K562 (cell line): ENCODE results near the gene ZDHHC8. TPM values are rescaled to one million over a fixed set of nuclear protein-coding genes. Genes with fewer than 3 reads are reported as not detected.

Source experiments
- ATAC-seq: fragments of 200-7000 bp; cut with Tn5 transposase; 3 replicates; pipeline ENCODE4 v1.9.1; 2020; ENCODE audit warnings: moderate library complexity
- BruUV-seq: library from RNA; stranded (reverse); fragments of 400-500 nt; replicated peaks from 2 replicates; lab custom pipeline; 2021; lab: Mats Ljungman, UMichigan
- CTCF ChIA-PET: fragments of 300-600 bp; formaldehyde crosslinking; extraction: SDS; loops from one replicate; lab custom pipeline; 2021; ENCODE audit warnings: low intra/inter-chr PET ratio; lab: Yijun Ruan, JAX
- POLR2A ChIA-PET: fragments of 300-600, 350-650 bp; sonication (Branson Sonifier 250); formaldehyde crosslinking; extraction: SDS; loops from one replicate; lab custom pipeline; 2021; ENCODE audit warnings: antibody characterized with exemption, inconsistent platforms; lab: Yijun Ruan, JAX
- DNase-seq, 4 experiments: peaks; one replicate each; pipeline versions ENCODE4 v3.0.0 to v3.0.0-alpha.2; 2011 to 2018; ENCODE audit warnings: low spot score in 3 of 4, mixed read lengths in 3 of 4; ENCODE audit errors: extremely low read depth in 1 of 4
- FAIRE-seq: peaks from 2 replicates; lab custom pipeline; 2011; peaks lifted over from hg19 to GRCh38; lab: Jason Lieb, UNC
- H2AFZ ChIP-seq: 2 replicates; pipeline ENCODE4 v1.6.0; 2011; ENCODE audit warnings: low read depth, low read length, control low read depth, inconsistent platforms
- H3K27ac ChIP-seq: fragments of 200-600 bp; 3 replicates; pipeline ENCODE4 v1.8.0; 2011; ENCODE audit warnings: low read depth, mild to moderate bottlenecking, control low read depth, inconsistent platforms, low read length, moderate library complexity, mixed read lengths; ENCODE audit errors: extremely low read depth
- H3K27me3 ChIP-seq, 2 experiments: fragments of 300-600 bp in 1 of 2; 2 replicates in 1 of 2; 3 replicates in 1 of 2; pipeline versions ENCODE4 v1.6.0 to v1.8.0; 2011; ENCODE audit warnings: inconsistent platforms in 2 of 2, low read length in 2 of 2, mild to moderate bottlenecking in 1 of 2, mixed read lengths in 1 of 2, moderate library complexity in 1 of 2; ENCODE audit not compliant: control insufficient read depth in 2 of 2, insufficient read depth in 2 of 2
- H3K36me3 ChIP-seq: fragments of 300-600 bp; 3 replicates; pipeline ENCODE4 v1.8.0; 2011; ENCODE audit warnings: mild to moderate bottlenecking, low read length, inconsistent platforms; ENCODE audit not compliant: control insufficient read depth, insufficient read depth
- H3K4me1 ChIP-seq, 2 experiments: fragments of 200-600 bp in 1 of 2; replicated peaks in 1 of 2; 2 replicates in 1 of 2; 3 replicates in 1 of 2; pipeline versions ENCODE4 v1.5.1 to v1.8.0; 2011; ENCODE audit warnings: inconsistent platforms in 2 of 2, low read length in 2 of 2, mild to moderate bottlenecking in 1 of 2, mixed read lengths in 1 of 2, moderate library complexity in 1 of 2; ENCODE audit not compliant: control insufficient read depth in 2 of 2, insufficient read depth in 2 of 2
- H3K4me2 ChIP-seq: 2 replicates; pipeline ENCODE4 v1.6.1; 2011; ENCODE audit warnings: low read length, control low read depth, inconsistent platforms, mixed read lengths; ENCODE audit not compliant: insufficient read depth
- H3K4me3 ChIP-seq: fragments of 200-600 bp; sonication (generic), shearing (Covaris generic); 2 replicates; pipeline ENCODE4 v1.5.1; 2016; ENCODE audit warnings: control low read depth, inconsistent platforms
- H3K79me2 ChIP-seq: fragments of 200-600 bp; 3 replicates; pipeline ENCODE4 v1.8.0; 2011; ENCODE audit warnings: low read length, inconsistent platforms; ENCODE audit not compliant: control insufficient read depth, insufficient read depth
- H3K9ac ChIP-seq, 2 experiments: 2 replicates each; pipeline versions ENCODE4 v1.6.0 to v1.6.1; 2011; ENCODE audit warnings: low read depth in 2 of 2, low read length in 2 of 2, control low read depth in 1 of 2, inconsistent platforms in 1 of 2, mild to moderate bottlenecking in 1 of 2, mixed read lengths in 1 of 2; ENCODE audit not compliant: insufficient read depth in 1 of 2
- H3K9me1 ChIP-seq: one replicate; pipeline ENCODE4 v1.6.0; 2011; ENCODE audit warnings: inconsistent platforms, mild to moderate bottlenecking, low read length, moderate library complexity; ENCODE audit not compliant: control insufficient read depth, insufficient read depth
- H3K9me3 ChIP-seq: replicated peaks from 2 replicates; pipeline ENCODE4 v1.5.1; 2011; ENCODE audit warnings: low read depth, low read length, inconsistent platforms; ENCODE audit not compliant: control insufficient read depth, insufficient read depth
- H4K20me1 ChIP-seq: replicated peaks from 2 replicates; pipeline ENCODE4 v1.6.1; 2011; ENCODE audit warnings: low read length, inconsistent platforms, mixed read lengths; ENCODE audit not compliant: control insufficient read depth, insufficient read depth
- CBFB ChIP-seq: sonication (generic); formaldehyde crosslinking; IDR thresholded peaks from 2 replicates; pipeline ENCODE4 v1.4.0; 2020; ENCODE audit warnings: mild to moderate bottlenecking, missing genetic modification reagents
- CEBPG ChIP-seq, 3 experiments: fragments of 200-800 bp in 1 of 3; sonication (Bioruptor generic) in 1 of 3; sonication (generic) in 1 of 3; formaldehyde crosslinking in 1 of 3; IDR thresholded peaks in 2 of 3; conservative IDR thresholded peaks in 1 of 3; 2 replicates each; pipeline versions ENCODE4 v1.6.1 to v1.8.0; 2016 to 2022; ENCODE audit warnings: missing compliant biosample characterization in 2 of 3, missing genetic modification characterization in 2 of 3, mild to moderate bottlenecking in 1 of 3, missing genetic modification reagents in 1 of 3
- CHCHD3 ChIP-seq: fragments of 250-450 bp; sonication (Bioruptor Pico); IDR thresholded peaks from 2 replicates; pipeline ENCODE4 v2.1.2; 2022; ENCODE audit warnings: mild to moderate bottlenecking
- CLOCK ChIP-seq: fragments of 250-450 bp; sonication (Bioruptor Pico); IDR thresholded peaks from 2 replicates; pipeline ENCODE4 v1.4.0; 2020; ENCODE audit warnings: mild to moderate bottlenecking, moderate library complexity, borderline replicate concordance
- HDAC6 ChIP-seq: IDR thresholded peaks from 2 replicates; pipeline ENCODE4 v1.6.1; 2012; ENCODE audit warnings: low read depth, mild to moderate bottlenecking, control low read depth, inconsistent platforms, low read length, moderate library complexity
- IRF1 ChIP-seq: sonication (generic); formaldehyde crosslinking; IDR thresholded peaks from 2 replicates; pipeline ENCODE4 v1.8.0; 2022; ENCODE audit warnings: missing genetic modification reagents, mild to moderate bottlenecking, borderline replicate concordance
- NBN ChIP-seq: fragments of 450-650 bp; IDR thresholded peaks from 2 replicates; pipeline ENCODE4 v1.6.1; 2016; ENCODE audit warnings: low read depth, mild to moderate bottlenecking
- NONO ChIP-seq, 2 experiments: fragments of 200-400 bp in 1 of 2; fragments of 450-650 bp in 1 of 2; formaldehyde crosslinking in 1 of 2; IDR thresholded peaks; 2 replicates each; pipeline ENCODE4 v1.6.1; 2017; ENCODE audit warnings: low read depth in 2 of 2, mild to moderate bottlenecking in 2 of 2, moderate library complexity in 2 of 2, low read length in 1 of 2
- NR2F6 ChIP-seq: fragments of 450-650 bp; formaldehyde crosslinking; IDR thresholded peaks from 2 replicates; pipeline ENCODE4 v1.4.0; 2020; ENCODE audit warnings: mild to moderate bottlenecking
- PHF20 ChIP-seq: fragments of 450-650 bp; IDR thresholded peaks from 2 replicates; pipeline ENCODE4 v1.6.1; 2018; ENCODE audit not compliant: partially characterized antibody
- ZBTB9 ChIP-seq: fragments of 450-650 bp; formaldehyde crosslinking; IDR thresholded peaks from 2 replicates; pipeline ENCODE4 v1.4.0; 2020; ENCODE audit warnings: mild to moderate bottlenecking, moderate library complexity
- ZNF146 ChIP-seq: IDR thresholded peaks from one replicate; pipeline ENCODE4 v1.6.1; 2018; ENCODE audit warnings: missing compliant biosample characterization; ENCODE audit not compliant: unreplicated experiment
- ZNF408 ChIP-seq: fragments of 250-450 bp; sonication (Bioruptor Pico); IDR thresholded peaks from 2 replicates; pipeline ENCODE4 v1.4.0; 2020; ENCODE audit warnings: low read depth, mild to moderate bottlenecking, moderate library complexity
- WGBS: fragments of 100-300 bp; shearing (Covaris generic); methylation state at CpG from one replicate; pipeline ENCODE4 v1.1.6; 2016; ENCODE audit warnings: low coverage, mixed read lengths; ENCODE audit not compliant: insufficient coverage; ENCODE audit errors: missing lambda C conversion rate; 5-methylcytosine and 5-hydroxymethylcytosine counted together
- in situ Hi-C: fragments of 300-500 bp; cut with MboI; formaldehyde crosslinking; loops from 4 replicates; pipeline ENCODE4 v1.15.0; 2018; ENCODE audit warnings: inconsistent platforms, mixed read lengths
- intact Hi-C: fragments of 100-400 bp; cut with micrococcal nuclease; formaldehyde crosslinking; loops from 2 replicates; pipeline ENCODE4 v1.14.2; 2022
- polyA plus RNA-seq, 8 experiments: library from polyadenylated mRNA; depleted of rRNA in 4 of 8; stranded (reverse) in 5 of 8; unstranded in 3 of 8; fragments of >200 nt; fragmentation: Nextera tagmentation in 2 of 8; fragmentation: Illumina TruSeq in 1 of 8; extraction: Ambion mirVana in 2 of 8; extraction: Trizol in 1 of 8; gene quantifications; 2 replicates each; pipeline versions ENCODE4 v1.2.1 to v1.2.3, GENCODE V29; 2011 to 2014; ENCODE audit warnings: inconsistent platforms in 1 of 8, missing spikeins in 1 of 8
- total RNA-seq, 7 experiments: library from RNA; depleted of rRNA in 6 of 7; stranded (reverse); fragments of >200 nt in 6 of 7; fragmentation: Illumina TruSeq in 2 of 7; extraction: Trizol in 2 of 7; gene quantifications; 2 replicates each; pipeline versions ENCODE4 v1.2.1 to v1.2.3, GENCODE V29; 2011 to 2021; ENCODE audit warnings: low replicate concordance in 1 of 7

The ZDHHC8 gene
- total and polyA plus RNA-seq, 9 of the 15 experiments (the other 6 are each of a cell fraction or from before 2014, with no cell fraction given) = 0.04 to 109 (median 16.4) TPM

GRCh38 chr22:20137113-20137512 lies 5.5 kb downstream of the ZDHHC8 start (continued):
- TF ChIP-seq ZNF146 = no peak
- no peak for TF ChIP-seq CHCHD3 (CRISPR knock-in tag)
- no peak for TF ChIP-seq CBFB (CRISPR knock-in tag)
- no peak for TF ChIP-seq IRF1 (CRISPR knock-in tag)
- TF ChIP-seq CLOCK = no peak

- intact Hi-C loops (no loop called here), in situ Hi-C loops (no loop called here)
- DNase-seq = peak in 1 of 4 experiments; percentile 73
- peak overlapping the region in 1 of 2 experiments; percentile 86; a peak in 2 of 4 replicates for H3K9ac ChIP-seq
- H3K27ac ChIP-seq = no peak overlapping the region
- no peak for FAIRE-seq
- H3K79me2 ChIP-seq = peaks cover 11% of the 10 kb centered on the region; the same call in 1 of the 3 replicates
- no peak overlapping the region for H3K4me2 ChIP-seq
- H3K9me1 ChIP-seq = peaks cover 18% of the 10 kb centered on the region
- no TSS peak for BruUV-seq
- peaks cover 9 to 87% of the 10 kb centered on the region in 2 experiments for H3K4me1 ChIP-seq
- H2AFZ ChIP-seq = no peak overlapping the region
- no peaks in the 10 kb centered on the region for H3K27me3 ChIP-seq
- H4K20me1 ChIP-seq = peaks cover 46% of the 10 kb centered on the region
- no peaks in the 10 kb centered on the region for H3K9me3 ChIP-seq
- ChIA-PET CTCF (no interaction called here), POLR2A (interaction anchor here (0.9 to 7.2 kb wide), 13 partner anchors 8 to 407 kb away, joined by 3 to 68 read pairs (median 4); partner anchors contain the start of gene TRMT2A)
- no peak overlapping the region for H3K4me3 ChIP-seq
- peaks cover 17% of the 10 kb centered on the region; the same call in 2 of the 3 replicates for H3K36me3 ChIP-seq
- 46% methylated on average over 26 of the region's 26 CpGs for WGBS
- peak; percentile 29 for ATAC-seq
- TF ChIP-seq HDAC6 (no peak), ZNF408 (CRISPR knock-in tag) (peak; percentile 71; the same call in 1 of the 2 replicates), NONO (IDR thresholded peaks at IDR 0.05; ENCODE audit: low read depth in 2 of 2, low read length in 1 of 2) (no peak), NBN (no peak), PHF20 (no peak), NR2F6 (CRISPR knock-in tag) (no peak), CEBPG (CRISPR knock-in tag; IDR thresholded peaks at IDR 0.05) (no peak), CEBPG (tag; conservative IDR thresholded peaks at IDR 0.05 in 1 of 2, IDR thresholded peaks at IDR 0.05 in 1 of 2) (no peak), ZBTB9 (CRISPR knock-in tag) (peak; percentile 62; the same call in 1 of the 2 replicates)
These were observed 6.2 kb downstream of the ZDHHC8 start for GRCh38 chr22:20137671-20138416.
